ENCODE measurements around the gene LRRC71.

The LRRC71 gene

GRCh38 chr1:156948708-156949107, 28.3 kb downstream of the LRRC71 start:
- H3K27ac ChIP-seq: no peak overlapping the region
- ChIA-PET POLR2A (ENCODE audit: low non-redundant PET) (no interaction called here), CTCF (interaction anchor here (0.6 to 1.6 kb wide), 4 partner anchors 21 to 140 kb away, joined by 3 to 10 read pairs (median 5); no protein-coding TSS in a partner anchor)
- DNase-seq (ENCODE audit: low spot score): no peak
- TF ChIP-seq CTCF (conservative IDR thresholded peaks at IDR 0.05; ENCODE audit: low read depth): no peak

GRCh38 chr1:156949127-156949526, 28.7 kb downstream of the LRRC71 start:
- DNase-seq (ENCODE audit: low spot score): no peak
- H3K27ac ChIP-seq: no peak overlapping the region
- POLR2A ChIA-PET (ENCODE audit: low non-redundant PET): no interaction called here
- no peak for TF ChIP-seq CTCF (conservative IDR thresholded peaks at IDR 0.05; ENCODE audit: low read depth)
- CTCF ChIA-PET: interaction anchor here (0.6 to 1.6 kb wide), 3 partner anchors 11 to 139 kb away, joined by 3 to 10 read pairs (median 6); no protein-coding TSS in a partner anchor

- ChIA-PET CTCF (no interaction called here), POLR2A (ENCODE audit: low non-redundant PET) (no interaction called here)
- H3K27ac ChIP-seq: no peak overlapping the region
- no peak for TF ChIP-seq CTCF (conservative IDR thresholded peaks at IDR 0.05; ENCODE audit: low read depth)
- DNase-seq (ENCODE audit: low spot score): no peak
Measured at GRCh38 chr1:156951371-156951770, 30.9 kb downstream of the LRRC71 start.

- H3K27ac ChIP-seq: no peak overlapping the region
- ChIA-PET CTCF (interaction anchor here (1.6 kb wide), 1 partner anchor 43 kb away, joined by 4 read pairs; no protein-coding TSS in a partner anchor), POLR2A (ENCODE audit: low non-redundant PET) (no interaction called here)
- DNase-seq (ENCODE audit: low spot score): no peak
- no peak for TF ChIP-seq CTCF (conservative IDR thresholded peaks at IDR 0.05; ENCODE audit: low read depth)
Measured at GRCh38 chr1:156953571-156953970, 33.1 kb downstream of the LRRC71 start.

GRCh38 chr1:156956333-156956732, 35.9 kb downstream of the LRRC71 start:
- ChIA-PET POLR2A (ENCODE audit: low non-redundant PET) (no interaction called here), CTCF (interaction anchor here (1.1 kb wide), 1 partner anchor 9 kb away, joined by 4 read pairs; no protein-coding TSS in a partner anchor)
- no peak for DNase-seq (ENCODE audit: low spot score)
- no peak for TF ChIP-seq CTCF (conservative IDR thresholded peaks at IDR 0.05; ENCODE audit: low read depth)
- H3K27ac ChIP-seq: no peak overlapping the region

GRCh38 chr1:156957634-156958033, 37.2 kb downstream of the LRRC71 start:
- TF ChIP-seq CTCF (conservative IDR thresholded peaks at IDR 0.05; ENCODE audit: low read depth): no peak
- H3K27ac ChIP-seq: no peak overlapping the region
- no peak for DNase-seq (ENCODE audit: low spot score)
- POLR2A ChIA-PET (ENCODE audit: low non-redundant PET): no interaction called here
- CTCF ChIA-PET: interaction anchor here (0.7 to 1.2 kb wide), 3 partner anchors 8 to 30 kb away, joined by 3 to 5 read pairs (median 5); no protein-coding TSS in a partner anchor
